PC-9 (cell line): Measurements from ENCODE around the gene DNAJB8.

Experiments
- CTCF ChIP-seq: fragments of 200-600 bp; sonication (generic); conservative IDR thresholded peaks from 2 replicates; pipeline ENCODE4 v1.6.1; 2017; ENCODE audit warnings: mixed run types, antibody characterized with exemption, mild to moderate bottlenecking, moderate library complexity
- EZH2 ChIP-seq: fragments of 200-600 bp; sonication (generic); IDR thresholded peaks from 2 replicates; pipeline ENCODE4 v1.8.0; 2017; ENCODE audit warnings: antibody characterized with exemption, low read depth

GRCh38 chr3:128480278-128480677 lies 13.6 kb upstream of the DNAJB8 start:
- TF ChIP-seq CTCF = no peak
- no peak for TF ChIP-seq EZH2
